SK-N-SH treated with all-trans-retinoic acid at 6 μM for 48 hours (cell line): ENCODE results near the gene OXLD1.
A peak's percentile ranks its signal among the peaks of the same experiment; 100 is the strongest.

Experiments used
- ATAC-seq: fragments of 200-7000 bp; cut with Tn5 transposase; 3 replicates; pipeline ENCODE4 v1.9.1; 2020; ENCODE audit warnings: mild to moderate bottlenecking, moderate library complexity
- BACH2 ChIP-seq: fragments of 250-450 bp; sonication (Bioruptor Pico); IDR thresholded peaks from 2 replicates; pipeline ENCODE4 v1.9.0; 2021; ENCODE audit warnings: mild to moderate bottlenecking, borderline replicate concordance
- ESRRG ChIP-seq: fragments of 250-450 bp; sonication (Bioruptor Pico); IDR thresholded peaks from 2 replicates; pipeline ENCODE4 v1.6.1; 2021; ENCODE audit warnings: mild to moderate bottlenecking
- GLIS3 ChIP-seq: fragments of 250-450 bp; sonication (Bioruptor Pico); IDR thresholded peaks from 2 replicates; pipeline ENCODE4 v1.5.0; 2020; ENCODE audit warnings: mild to moderate bottlenecking, moderate library complexity
- ISL1 ChIP-seq: fragments of 250-450 bp; sonication (Bioruptor Pico); IDR thresholded peaks from 2 replicates; pipeline ENCODE4 v2.1.2; 2022; ENCODE audit warnings: mild to moderate bottlenecking, moderate library complexity
- OSR1 ChIP-seq: fragments of 250-450 bp; sonication (Bioruptor Pico); IDR thresholded peaks from 2 replicates; pipeline ENCODE4 v1.8.0; 2022; ENCODE audit warnings: moderate library complexity, mild to moderate bottlenecking, inconsistent platforms
- PPARA ChIP-seq: fragments of 250-450 bp; sonication (Bioruptor Pico); IDR thresholded peaks from 2 replicates; pipeline ENCODE4 v1.5.0; 2020; ENCODE audit warnings: mild to moderate bottlenecking, borderline replicate concordance
- RARB ChIP-seq: fragments of 250-450 bp; sonication (Bioruptor Pico); IDR thresholded peaks from 2 replicates; pipeline ENCODE4 v1.8.0; 2021; ENCODE audit warnings: mild to moderate bottlenecking, moderate library complexity
- SNAI2 ChIP-seq: fragments of 250-450 bp; sonication (Bioruptor Pico); IDR thresholded peaks from 2 replicates; pipeline ENCODE4 v1.5.0; 2020; ENCODE audit warnings: mild to moderate bottlenecking, moderate library complexity
- TCF4 ChIP-seq: fragments of 250-450 bp; sonication (Bioruptor Pico); IDR thresholded peaks from 2 replicates; pipeline ENCODE4 v1.8.0; 2021; ENCODE audit warnings: mild to moderate bottlenecking, moderate library complexity, borderline replicate concordance
- TOX ChIP-seq: fragments of 250-450 bp; sonication (Bioruptor Pico); IDR thresholded peaks from 2 replicates; pipeline ENCODE4 v1.8.0; 2021; ENCODE audit warnings: mild to moderate bottlenecking, moderate library complexity, borderline replicate concordance
- ZC3H10 ChIP-seq: fragments of 250-450 bp; sonication (Bioruptor Pico); IDR thresholded peaks from 2 replicates; pipeline ENCODE4 v1.5.1; 2021; ENCODE audit warnings: mild to moderate bottlenecking, moderate library complexity
- ZFP30 ChIP-seq: fragments of 450-650 bp; formaldehyde crosslinking; IDR thresholded peaks from 2 replicates; pipeline ENCODE4 v1.5.0; 2022; ENCODE audit warnings: mild to moderate bottlenecking, moderate library complexity
- ZNF565 ChIP-seq: fragments of 450-650 bp; formaldehyde crosslinking; conservative IDR thresholded peaks from 2 replicates; pipeline ENCODE4 v1.5.0; 2020; ENCODE audit warnings: low read depth, mild to moderate bottlenecking, moderate library complexity
- ZNF70 ChIP-seq: fragments of 450-650 bp; formaldehyde crosslinking; IDR thresholded peaks from 2 replicates; pipeline ENCODE4 v1.5.0; 2020; ENCODE audit warnings: mild to moderate bottlenecking, moderate library complexity
- ZNF8 ChIP-seq: fragments of 450-650 bp; formaldehyde crosslinking; IDR thresholded peaks from 2 replicates; pipeline ENCODE4 v1.5.0; 2020; ENCODE audit warnings: mild to moderate bottlenecking, moderate library complexity
- TF ChIP-seq, protein P1 (sequence below): fragments of 250-450 bp; sonication (Bioruptor Pico); IDR thresholded peaks from 2 replicates; pipeline ENCODE4 v1.5.1; 2020; ENCODE audit warnings: low read depth, mild to moderate bottlenecking, moderate library complexity
- TF ChIP-seq, protein P2 (sequence below): fragments of 250-450 bp; sonication (Bioruptor Pico); IDR thresholded peaks from 2 replicates; pipeline ENCODE4 v1.5.1; 2021; ENCODE audit warnings: mild to moderate bottlenecking, moderate library complexity
- TF ChIP-seq, protein P3 (sequence below): fragments of 250-450 bp; sonication (Bioruptor Pico); IDR thresholded peaks from 2 replicates; pipeline ENCODE4 v1.8.0; 2020; ENCODE audit warnings: mild to moderate bottlenecking, moderate library complexity, borderline replicate concordance
- TF ChIP-seq, protein P4 (sequence below): fragments of 250-450 bp; sonication (Bioruptor Pico); IDR thresholded peaks from 2 replicates; pipeline ENCODE4 v1.8.0; 2021; ENCODE audit warnings: low read depth, mild to moderate bottlenecking, moderate library complexity, borderline replicate concordance
- TF ChIP-seq, protein P5 (sequence below): fragments of 250-450 bp; sonication (Bioruptor Pico); IDR thresholded peaks from 2 replicates; pipeline ENCODE4 v1.5.0; 2020; ENCODE audit warnings: mild to moderate bottlenecking, moderate library complexity

OXLD1 gene

DNA sequence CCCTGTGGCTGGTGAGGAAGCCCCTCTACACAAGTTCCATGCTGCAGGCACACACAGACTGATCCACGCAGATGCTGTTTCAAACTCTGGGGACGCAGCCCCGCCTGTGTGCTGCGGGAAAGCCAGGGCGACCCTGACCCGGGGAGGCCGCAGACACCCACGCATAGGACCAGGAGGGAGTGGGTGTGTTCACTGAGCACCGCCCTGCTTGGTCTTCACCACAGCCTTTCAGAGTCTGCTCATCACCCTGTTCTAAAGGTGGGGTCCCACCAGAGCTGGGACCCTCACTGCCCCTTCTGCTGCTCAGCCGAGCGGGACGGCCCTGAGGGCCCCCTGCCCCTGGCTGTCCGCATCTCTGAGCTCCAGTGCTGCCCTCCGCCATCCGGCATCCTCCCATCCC, 21.9 kb downstream of the OXLD1 start:
- no peak for ATAC-seq
- TF ChIP-seq, protein P1, sequence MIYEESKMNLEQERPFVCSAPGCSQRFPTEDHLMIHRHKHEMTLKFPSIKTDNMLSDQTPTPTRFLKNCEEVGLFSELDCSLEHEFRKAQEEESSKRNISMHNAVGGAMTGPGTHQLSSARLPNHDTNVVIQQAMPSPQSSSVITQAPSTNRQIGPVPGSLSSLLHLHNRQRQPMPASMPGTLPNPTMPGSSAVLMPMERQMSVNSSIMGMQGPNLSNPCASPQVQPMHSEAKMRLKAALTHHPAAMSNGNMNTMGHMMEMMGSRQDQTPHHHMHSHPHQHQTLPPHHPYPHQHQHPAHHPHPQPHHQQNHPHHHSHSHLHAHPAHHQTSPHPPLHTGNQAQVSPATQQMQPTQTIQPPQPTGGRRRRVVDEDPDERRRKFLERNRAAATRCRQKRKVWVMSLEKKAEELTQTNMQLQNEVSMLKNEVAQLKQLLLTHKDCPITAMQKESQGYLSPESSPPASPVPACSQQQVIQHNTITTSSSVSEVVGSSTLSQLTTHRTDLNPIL, result no peak
- TF ChIP-seq, protein P2, sequence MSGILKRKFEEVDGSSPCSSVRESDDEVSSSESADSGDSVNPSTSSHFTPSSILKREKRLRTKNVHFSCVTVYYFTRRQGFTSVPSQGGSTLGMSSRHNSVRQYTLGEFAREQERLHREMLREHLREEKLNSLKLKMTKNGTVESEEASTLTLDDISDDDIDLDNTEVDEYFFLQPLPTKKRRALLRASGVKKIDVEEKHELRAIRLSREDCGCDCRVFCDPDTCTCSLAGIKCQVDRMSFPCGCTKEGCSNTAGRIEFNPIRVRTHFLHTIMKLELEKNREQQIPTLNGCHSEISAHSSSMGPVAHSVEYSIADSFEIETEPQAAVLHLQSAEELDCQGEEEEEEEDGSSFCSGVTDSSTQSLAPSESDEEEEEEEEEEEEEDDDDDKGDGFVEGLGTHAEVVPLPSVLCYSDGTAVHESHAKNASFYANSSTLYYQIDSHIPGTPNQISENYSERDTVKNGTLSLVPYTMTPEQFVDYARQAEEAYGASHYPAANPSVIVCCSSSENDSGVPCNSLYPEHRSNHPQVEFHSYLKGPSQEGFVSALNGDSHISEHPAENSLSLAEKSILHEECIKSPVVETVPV (CRISPR knock-in tag), result no peak
- TF ChIP-seq ZNF565 (CRISPR knock-in tag) (no peak), BACH2 (no peak), ZFP30 (CRISPR knock-in tag) (no peak), ISL1 (CRISPR knock-in tag) (no peak), PPARA (CRISPR knock-in tag) (no peak), ZNF8 (CRISPR knock-in tag) (no peak), TCF4 (CRISPR knock-in tag) (no peak), ESRRG (no peak), ZC3H10 (no peak)
- TF ChIP-seq, protein P3, sequence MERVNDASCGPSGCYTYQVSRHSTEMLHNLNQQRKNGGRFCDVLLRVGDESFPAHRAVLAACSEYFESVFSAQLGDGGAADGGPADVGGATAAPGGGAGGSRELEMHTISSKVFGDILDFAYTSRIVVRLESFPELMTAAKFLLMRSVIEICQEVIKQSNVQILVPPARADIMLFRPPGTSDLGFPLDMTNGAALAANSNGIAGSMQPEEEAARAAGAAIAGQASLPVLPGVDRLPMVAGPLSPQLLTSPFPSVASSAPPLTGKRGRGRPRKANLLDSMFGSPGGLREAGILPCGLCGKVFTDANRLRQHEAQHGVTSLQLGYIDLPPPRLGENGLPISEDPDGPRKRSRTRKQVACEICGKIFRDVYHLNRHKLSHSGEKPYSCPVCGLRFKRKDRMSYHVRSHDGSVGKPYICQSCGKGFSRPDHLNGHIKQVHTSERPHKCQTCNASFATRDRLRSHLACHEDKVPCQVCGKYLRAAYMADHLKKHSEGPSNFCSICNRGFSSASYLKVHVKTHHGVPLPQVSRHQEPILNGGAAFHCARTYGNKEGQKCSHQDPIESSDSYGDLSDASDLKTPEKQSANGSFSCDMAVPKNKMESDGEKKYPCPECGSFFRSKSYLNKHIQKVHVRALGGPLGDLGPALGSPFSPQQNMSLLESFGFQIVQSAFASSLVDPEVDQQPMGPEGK, result no peak

DNA sequence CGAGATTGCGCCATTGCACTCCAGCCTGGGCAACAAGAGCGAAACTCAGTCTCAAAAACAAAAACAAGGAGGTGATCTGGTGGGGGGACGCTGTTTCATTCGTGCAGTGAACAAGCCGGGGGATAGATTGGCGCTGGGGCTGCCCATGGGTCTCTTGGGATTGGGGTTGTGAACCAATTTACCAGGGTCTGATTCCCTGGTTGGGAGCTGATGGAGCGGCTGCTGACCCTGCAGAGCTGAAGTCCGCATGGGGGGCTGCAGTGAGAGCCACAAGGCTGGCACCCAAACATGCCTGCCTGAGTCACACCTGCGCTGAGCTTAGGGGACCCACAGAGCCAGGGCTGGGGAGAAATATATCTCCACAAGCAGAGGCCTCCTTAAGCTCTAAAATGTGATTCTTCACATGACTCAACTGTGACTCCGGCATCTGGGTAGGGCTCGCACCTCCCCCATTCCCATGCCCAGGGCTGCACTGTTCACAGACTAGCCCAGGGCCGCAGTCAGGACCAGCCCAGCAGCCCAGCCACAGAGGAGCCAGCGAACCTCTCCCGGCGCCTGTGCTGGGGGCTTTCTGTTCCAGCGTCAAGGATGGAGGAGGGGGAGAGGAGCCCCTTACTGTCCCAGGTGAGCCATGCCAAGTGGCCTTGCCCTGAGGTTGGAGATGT, 24.4 kb downstream of the OXLD1 start:
- TF ChIP-seq TOX (CRISPR knock-in tag) (no peak), GLIS3 (CRISPR knock-in tag) (no peak), ZNF70 (CRISPR knock-in tag) (no peak), RARB (no peak), ZNF8 (CRISPR knock-in tag) (no peak), OSR1 (CRISPR knock-in tag) (no peak), ESRRG (no peak), ZFP30 (CRISPR knock-in tag) (no peak), TCF4 (CRISPR knock-in tag) (no peak), ZNF565 (CRISPR knock-in tag) (no peak), SNAI2 (CRISPR knock-in tag) (no peak)
- TF ChIP-seq, protein P2 (CRISPR knock-in tag), result no peak
- TF ChIP-seq, protein P3, result no peak
- TF ChIP-seq, protein P4, sequence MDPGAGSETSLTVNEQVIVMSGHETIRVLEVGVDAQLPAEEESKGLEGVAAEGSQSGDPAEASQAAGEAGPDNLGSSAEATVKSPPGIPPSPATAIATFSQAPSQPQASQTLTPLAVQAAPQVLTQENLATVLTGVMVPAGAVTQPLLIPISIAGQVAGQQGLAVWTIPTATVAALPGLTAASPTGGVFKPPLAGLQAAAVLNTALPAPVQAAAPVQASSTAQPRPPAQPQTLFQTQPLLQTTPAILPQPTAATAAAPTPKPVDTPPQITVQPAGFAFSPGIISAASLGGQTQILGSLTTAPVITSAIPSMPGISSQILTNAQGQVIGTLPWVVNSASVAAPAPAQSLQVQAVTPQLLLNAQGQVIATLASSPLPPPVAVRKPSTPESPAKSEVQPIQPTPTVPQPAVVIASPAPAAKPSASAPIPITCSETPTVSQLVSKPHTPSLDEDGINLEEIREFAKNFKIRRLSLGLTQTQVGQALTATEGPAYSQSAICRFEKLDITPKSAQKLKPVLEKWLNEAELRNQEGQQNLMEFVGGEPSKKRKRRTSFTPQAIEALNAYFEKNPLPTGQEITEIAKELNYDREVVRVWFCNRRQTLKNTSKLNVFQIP (CRISPR knock-in tag), result no peak
- TF ChIP-seq, protein P5, sequence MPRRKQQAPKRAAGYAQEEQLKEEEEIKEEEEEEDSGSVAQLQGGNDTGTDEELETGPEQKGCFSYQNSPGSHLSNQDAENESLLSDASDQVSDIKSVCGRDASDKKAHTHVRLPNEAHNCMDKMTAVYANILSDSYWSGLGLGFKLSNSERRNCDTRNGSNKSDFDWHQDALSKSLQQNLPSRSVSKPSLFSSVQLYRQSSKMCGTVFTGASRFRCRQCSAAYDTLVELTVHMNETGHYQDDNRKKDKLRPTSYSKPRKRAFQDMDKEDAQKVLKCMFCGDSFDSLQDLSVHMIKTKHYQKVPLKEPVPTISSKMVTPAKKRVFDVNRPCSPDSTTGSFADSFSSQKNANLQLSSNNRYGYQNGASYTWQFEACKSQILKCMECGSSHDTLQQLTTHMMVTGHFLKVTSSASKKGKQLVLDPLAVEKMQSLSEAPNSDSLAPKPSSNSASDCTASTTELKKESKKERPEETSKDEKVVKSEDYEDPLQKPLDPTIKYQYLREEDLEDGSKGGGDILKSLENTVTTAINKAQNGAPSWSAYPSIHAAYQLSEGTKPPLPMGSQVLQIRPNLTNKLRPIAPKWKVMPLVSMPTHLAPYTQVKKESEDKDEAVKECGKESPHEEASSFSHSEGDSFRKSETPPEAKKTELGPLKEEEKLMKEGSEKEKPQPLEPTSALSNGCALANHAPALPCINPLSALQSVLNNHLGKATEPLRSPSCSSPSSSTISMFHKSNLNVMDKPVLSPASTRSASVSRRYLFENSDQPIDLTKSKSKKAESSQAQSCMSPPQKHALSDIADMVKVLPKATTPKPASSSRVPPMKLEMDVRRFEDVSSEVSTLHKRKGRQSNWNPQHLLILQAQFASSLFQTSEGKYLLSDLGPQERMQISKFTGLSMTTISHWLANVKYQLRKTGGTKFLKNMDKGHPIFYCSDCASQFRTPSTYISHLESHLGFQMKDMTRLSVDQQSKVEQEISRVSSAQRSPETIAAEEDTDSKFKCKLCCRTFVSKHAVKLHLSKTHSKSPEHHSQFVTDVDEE (CRISPR knock-in tag), result no peak
- ATAC-seq, result peak; percentile 90
